Pancreas (tissue), 10 donors: ENCODE results near the gene AJM1. TPM values are rescaled to one million over a fixed set of nuclear protein-coding genes. Genes with fewer than 3 reads are reported as not detected.
A peak's percentile ranks its signal among the peaks of the same experiment; 100 is the strongest.
"Not testable (repeated sequence)": the region's sequence is repeated elsewhere in the genome, so short reads cannot be mapped to it uniquely, and the experiment has no call there.

ENCODE experiments used
- ATAC-seq, 4 donors: fragments of 200-7000 bp; cut with Tn5 transposase; one replicate each; pipeline versions ENCODE4 v1.8.0 to v1.9.1; 2020; ENCODE audit warnings: mild to moderate bottlenecking in 4 of 4, moderate library complexity in 4 of 4
- DNase-seq, 6 donors: peaks; one replicate each; pipeline ENCODE4 v3.0.0-alpha.2; 2020
- FAIRE-seq: peaks from 2 replicates; lab custom pipeline; 2012; peaks lifted over from hg19 to GRCh38; lab: Jason Lieb, UNC
- H3K27ac ChIP-seq, 4 donors: fragments of 200-600 bp; sonication (generic); 1 replicate in 3 of 4; 2 replicates in 1 of 4; pipeline versions ENCODE4 v1.5.0 to v1.8.0; 2020
- H3K27me3 ChIP-seq, 4 donors: fragments of 200-600 bp; one replicate each; pipeline ENCODE4 v1.8.0; 2021
- H3K36me3 ChIP-seq, 3 donors: fragments of 200-600 bp; sonication (generic) in 1 of 3; one replicate each; pipeline versions ENCODE4 v1.5.0 to v1.8.0; 2020 to 2021
- H3K4me1 ChIP-seq, 3 donors: fragments of 200-600 bp; one replicate each; pipeline ENCODE4 v1.8.0; 2021
- H3K4me3 ChIP-seq, 4 donors: fragments of 200-600 bp; sonication (generic) in 2 of 4; one replicate each; pipeline versions ENCODE4 v1.5.0 to v1.8.0; 2020 to 2021
- H3K9me3 ChIP-seq, 4 donors: fragments of 200-600 bp; one replicate each; pipeline ENCODE4 v1.8.0; 2021
- WGBS, 2 donors: extraction: QIAGEN DNeasy Blood & Tissue Kit; methylation state at CpG; one replicate each; pipeline ENCODE4 v1.1.7; 2013; 5-methylcytosine and 5-hydroxymethylcytosine counted together
- intact Hi-C, 3 donors: fragments of 100-400 bp; cut with DNase I; formaldehyde crosslinking; loops; one replicate each; pipeline versions ENCODE4 v1.11.1 to v1.14.2; 2022
- polyA plus RNA-seq, 2 donors: library from polyadenylated mRNA; stranded (reverse); fragments of 200-250 nt; gene quantifications; one replicate each; pipeline ENCODE4 v1.2.3, GENCODE V29; 2013
- total RNA-seq, 6 donors: library from RNA; stranded (reverse); fragmentation: NEBNext Ultra II Directional in 4 of 6; extraction: Animal tissue kit (Norgen Biotek cat#: 25700) in 4 of 6; gene quantifications; one replicate each; pipeline versions ENCODE4 v1.2.1 to v1.2.4, GENCODE V29; 2021 to 2023
- TF ChIP-seq, protein P1 (sequence below), 4 donors: fragments of 200-600 bp; sonication (generic) in 3 of 4; IDR thresholded peaks; one replicate each; pipeline versions ENCODE4 v1.5.0 to v1.8.0; 2021; ENCODE audit warnings: antibody characterized with exemption in 4 of 4
- donor health status: healthy with polysubstance abuse.
- donor health status: DM: no; HTN: no; CAD: no; lungs with moderate emphysema.
- donor health status: DM: no; HTN: no; CAD: no.
- donor health status: control.
- donor health status: control.
- donor health status: Bipolar disorder and iron deficiency.
- donor health status: DM: yes; HTN: yes; CAD: no.
- donor health status: DM: no; HTN: no; CAD: no.
- donor health status: DM: no; HTN: no; CAD: no.
- donor health status: DM: yes; HTN: yes; CAD: no.

AJM1 gene
- total and polyA plus RNA-seq, 8 donors = 2.9 to 11.7 (median 5.0) TPM

DNA sequence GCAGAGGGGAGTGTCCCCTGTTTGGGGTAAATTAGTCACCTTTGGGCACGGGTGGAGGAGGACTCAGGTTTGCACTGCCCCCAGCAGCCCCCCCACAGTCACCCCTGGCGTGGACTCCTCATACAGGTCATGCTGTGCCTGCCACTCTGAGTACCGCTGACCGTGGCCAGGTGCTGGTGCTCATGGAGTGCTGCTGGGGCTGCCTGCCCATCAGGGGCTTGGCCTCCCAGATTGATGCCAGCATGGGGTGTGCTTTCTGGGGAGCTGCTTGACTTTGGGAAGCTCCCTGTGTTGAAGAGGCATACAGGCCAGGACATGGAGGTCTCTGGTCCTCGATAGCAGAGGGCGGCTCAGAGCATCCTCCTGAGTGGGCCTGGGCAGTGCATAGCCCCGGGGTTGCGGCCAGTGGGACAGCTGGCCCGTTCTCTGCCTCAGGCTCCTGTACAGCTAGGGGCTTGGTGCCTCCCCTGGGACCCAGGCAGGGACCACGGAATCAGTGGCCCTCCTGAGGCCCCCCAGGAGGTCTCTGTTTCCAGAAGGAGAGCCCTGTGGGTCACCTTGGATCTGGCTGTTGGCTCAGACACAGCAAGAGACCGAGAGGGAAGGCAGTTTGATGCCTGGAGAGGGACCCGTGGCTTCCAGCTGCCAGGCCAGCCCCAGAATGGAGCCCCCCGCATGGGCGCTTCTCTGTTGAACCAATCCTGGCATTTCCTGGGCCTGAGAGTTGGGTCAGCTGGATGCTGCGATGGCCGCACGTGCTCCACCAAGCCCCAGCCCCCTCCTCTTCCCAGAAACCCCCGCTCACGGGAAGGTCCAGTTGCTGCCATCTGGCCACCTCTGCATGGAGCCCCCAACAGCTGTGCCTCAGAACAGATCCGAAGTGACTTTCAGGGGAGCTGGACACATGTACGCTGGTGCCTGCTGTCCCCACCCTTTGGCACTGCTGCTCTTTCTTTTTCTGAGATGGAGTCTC, 6.1 kb upstream of the AJM1 start:
- H3K4me1 ChIP-seq = peaks cover 7 to 8% (median 7%) of the 10 kb centered on the region in 3 donors
- no peak overlapping the region for H3K4me3 ChIP-seq
- intact Hi-C loops = no loop called here
- H3K36me3 ChIP-seq = peaks cover 0 to 22% (median 0%) of the 10 kb centered on the region in 3 donors
- 86 to 88% methylated on average over 21 of the region's 21 CpGs for WGBS, 2 donors
- ATAC-seq = no peak
- no peak for FAIRE-seq
- H3K27ac ChIP-seq = no peak overlapping the region
- no peaks in the 10 kb centered on the region for H3K9me3 ChIP-seq
- DNase-seq = peak in 4 of 6 donors; percentile 6 to 78 (median 22)
- TF ChIP-seq, protein P1, sequence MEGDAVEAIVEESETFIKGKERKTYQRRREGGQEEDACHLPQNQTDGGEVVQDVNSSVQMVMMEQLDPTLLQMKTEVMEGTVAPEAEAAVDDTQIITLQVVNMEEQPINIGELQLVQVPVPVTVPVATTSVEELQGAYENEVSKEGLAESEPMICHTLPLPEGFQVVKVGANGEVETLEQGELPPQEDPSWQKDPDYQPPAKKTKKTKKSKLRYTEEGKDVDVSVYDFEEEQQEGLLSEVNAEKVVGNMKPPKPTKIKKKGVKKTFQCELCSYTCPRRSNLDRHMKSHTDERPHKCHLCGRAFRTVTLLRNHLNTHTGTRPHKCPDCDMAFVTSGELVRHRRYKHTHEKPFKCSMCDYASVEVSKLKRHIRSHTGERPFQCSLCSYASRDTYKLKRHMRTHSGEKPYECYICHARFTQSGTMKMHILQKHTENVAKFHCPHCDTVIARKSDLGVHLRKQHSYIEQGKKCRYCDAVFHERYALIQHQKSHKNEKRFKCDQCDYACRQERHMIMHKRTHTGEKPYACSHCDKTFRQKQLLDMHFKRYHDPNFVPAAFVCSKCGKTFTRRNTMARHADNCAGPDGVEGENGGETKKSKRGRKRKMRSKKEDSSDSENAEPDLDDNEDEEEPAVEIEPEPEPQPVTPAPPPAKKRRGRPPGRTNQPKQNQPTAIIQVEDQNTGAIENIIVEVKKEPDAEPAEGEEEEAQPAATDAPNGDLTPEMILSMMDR (IDR thresholded peaks at IDR 0.05) = no peak
- no peaks in the 10 kb centered on the region for H3K27me3 ChIP-seq

DNA sequence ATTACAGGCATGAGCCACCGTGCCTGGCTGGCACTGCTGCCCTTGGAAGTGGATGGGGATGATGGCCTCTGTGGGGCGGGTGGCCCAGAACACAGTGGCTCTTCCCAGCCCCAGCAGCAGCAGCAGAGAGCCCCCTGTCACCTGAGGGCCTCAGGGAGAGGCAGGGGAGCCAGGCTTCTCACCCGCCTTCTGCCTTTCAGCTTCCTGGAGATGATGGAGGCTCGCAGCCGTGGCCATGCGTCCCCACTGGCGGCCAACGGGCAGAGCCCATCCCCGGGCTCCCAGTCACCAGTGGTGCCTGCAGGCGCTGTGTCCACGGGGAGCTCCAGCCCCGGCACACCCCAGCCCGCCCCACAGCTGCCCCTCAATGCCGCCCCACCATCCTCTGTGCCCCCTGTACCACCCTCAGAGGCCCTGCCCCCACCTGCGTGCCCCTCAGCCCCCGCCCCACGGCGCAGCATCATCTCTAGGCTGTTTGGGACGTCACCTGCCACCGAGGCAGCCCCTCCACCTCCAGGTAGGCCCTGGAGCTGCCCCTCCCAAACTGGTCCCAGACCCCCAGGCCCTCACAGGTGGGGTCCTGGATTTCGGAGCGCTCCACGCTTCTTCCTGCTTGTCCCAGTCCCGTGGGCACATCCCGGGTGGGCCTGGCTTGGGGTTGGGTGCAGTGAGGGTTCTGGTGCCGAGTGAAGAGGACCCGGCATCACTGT, 5.0 kb upstream of the AJM1 start:
- ATAC-seq = no peak
- H3K9me3 ChIP-seq = no peaks in the 10 kb centered on the region
- DNase-seq = peak in 3 of 6 donors; percentile 4 to 84 (median 43)
- TF ChIP-seq, protein P1 (IDR thresholded peaks at IDR 0.05) = no peak
- H3K27me3 ChIP-seq = no peaks in the 10 kb centered on the region
- no peak for FAIRE-seq
- H3K4me1 ChIP-seq = peaks cover 15 to 19% (median 17%) of the 10 kb centered on the region in 3 donors
- intact Hi-C loops = no loop called here
- H3K36me3 ChIP-seq = peaks cover 0 to 14% (median 0%) of the 10 kb centered on the region in 3 donors
- H3K27ac ChIP-seq = no peak overlapping the region
- WGBS, 2 donors = 89 to 91% methylated on average over 24 to 27 of the region's 27 CpGs
- H3K4me3 ChIP-seq = no peak overlapping the region

DNA sequence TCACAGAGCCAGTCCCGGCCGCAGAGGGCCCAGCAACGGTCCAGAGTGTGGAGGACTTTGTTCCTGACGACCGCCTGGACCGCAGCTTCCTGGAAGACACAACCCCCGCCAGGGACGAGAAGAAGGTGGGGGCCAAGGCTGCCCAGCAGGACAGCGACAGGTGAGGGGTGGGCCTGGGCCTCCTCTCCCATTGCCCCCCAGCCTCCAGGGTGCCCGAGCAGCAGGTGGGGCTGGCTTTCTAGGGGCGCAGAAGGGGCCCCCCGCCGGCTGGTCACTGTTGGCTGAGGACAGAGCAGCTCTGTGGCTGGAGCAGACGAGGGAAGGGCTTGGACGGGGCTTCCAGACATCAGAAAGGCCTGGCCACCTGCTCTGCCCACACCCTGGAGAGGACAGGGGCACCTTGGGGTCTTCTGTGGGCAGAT, 4.4 kb upstream of the AJM1 start:
- H3K27ac ChIP-seq, H3K4me3 ChIP-seq, H3K9me3 ChIP-seq, ATAC-seq, FAIRE-seq, H3K27me3 ChIP-seq, intact Hi-C loops: not testable (repeated sequence)
- DNase-seq = peak in 2 of 6 donors; percentile 6 to 15
- Histone ChIP-seq H3K4me1 (peaks cover 15 to 20% (median 19%) of the 10 kb centered on the region in 3 donors), H3K36me3 (peaks cover 0 to 12% (median 0%) of the 10 kb centered on the region in 3 donors)
- WGBS, 2 donors = 87 to 94% methylated on average over 13 to 15 of the region's 15 CpGs

DNA sequence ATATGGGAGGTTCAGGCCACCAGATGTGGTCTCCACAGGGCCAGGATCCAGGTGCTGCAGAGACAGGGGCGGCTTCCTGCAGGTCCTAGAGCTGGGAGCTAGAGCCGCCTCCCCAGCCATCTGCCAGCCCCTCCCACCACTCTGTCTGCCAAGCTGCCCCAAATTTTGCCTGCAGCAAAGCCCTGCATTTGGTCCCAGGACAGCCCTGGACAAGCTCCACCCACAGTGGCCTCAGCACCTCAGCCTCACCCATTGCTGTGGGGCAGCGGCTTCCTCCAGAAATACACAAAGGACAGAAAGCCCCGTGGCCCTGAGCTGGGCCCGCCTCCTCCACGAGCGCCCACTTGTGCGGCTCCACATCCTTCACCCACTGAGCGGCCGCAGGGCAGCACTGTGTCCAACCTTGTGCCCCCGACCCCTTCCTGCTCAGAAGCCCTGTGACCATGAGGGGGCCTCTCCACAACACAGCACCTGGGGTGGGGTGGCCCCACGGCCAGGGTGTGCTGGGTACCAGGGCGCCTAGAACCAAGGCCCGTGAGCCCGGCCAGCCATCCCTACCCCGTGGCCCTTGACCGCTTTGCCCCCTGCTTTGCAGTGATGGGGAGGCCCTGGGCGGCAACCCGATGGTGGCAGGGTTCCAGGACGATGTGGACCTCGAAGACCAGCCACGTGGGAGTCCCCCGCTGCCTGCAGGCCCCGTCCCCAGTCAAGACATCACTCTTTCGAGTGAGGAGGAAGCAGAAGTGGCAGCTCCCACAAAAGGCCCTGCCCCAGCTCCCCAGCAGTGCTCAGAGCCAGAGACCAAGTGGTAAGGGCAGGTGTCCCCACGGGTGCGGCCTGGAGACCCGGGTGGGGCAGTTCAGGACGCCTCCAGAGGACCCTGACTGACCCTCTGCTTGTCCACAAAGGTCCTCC, 3.7 kb upstream of the AJM1 start:
- Histone ChIP-seq H3K4me3 (no peak overlapping the region), H3K9me3 (no peaks in the 10 kb centered on the region), H3K36me3 (peaks cover 0 to 12% (median 0%) of the 10 kb centered on the region in 3 donors), H3K27me3 (no peaks in the 10 kb centered on the region), H3K4me1 (peaks cover 21 to 26% (median 26%) of the 10 kb centered on the region in 3 donors), H3K27ac (no peak overlapping the region)
- TF ChIP-seq, protein P1 (IDR thresholded peaks at IDR 0.05) = no peak
- intact Hi-C loops = no loop called here
- FAIRE-seq = no peak
- no peak for ATAC-seq
- WGBS, 2 donors = 84% methylated on average over 29 of the region's 29 CpGs
- peak in 4 of 6 donors; percentile 21 to 72 (median 38) for DNase-seq
